GM23338 (cell line): Measurements from ENCODE around the gene MYL6. TPM values are rescaled to one million over a fixed set of nuclear protein-coding genes. Genes with fewer than 3 reads are reported as not detected.

ENCODE experiments used
- ATAC-seq: fragments of 200-7000 bp; cut with Tn5 transposase; 3 replicates; pipeline ENCODE4 v1.9.1; 2020
- DNase-seq: peaks from one replicate; pipeline ENCODE4 v3.0.0-alpha.2; 2015; ENCODE audit warnings: low spot score
- H2AFZ ChIP-seq: fragments of 200-600 bp; sonication (generic); 2 replicates; pipeline ENCODE4 v1.8.0; 2016; ENCODE audit warnings: antibody characterized with exemption, mild to moderate bottlenecking, moderate library complexity
- H3F3A ChIP-seq: fragments of 200-600 bp; sonication (generic); replicated peaks from 2 replicates; pipeline ENCODE4 v1.8.0; 2017; ENCODE audit warnings: antibody characterized with exemption, mixed run types, low read depth
- H3K27ac ChIP-seq: fragments of 200-600 bp; sonication (generic); 2 replicates; pipeline ENCODE4 v1.6.1; 2016; ENCODE audit warnings: low read depth
- H3K27me3 ChIP-seq: fragments of 200-600 bp; sonication (generic); 2 replicates; pipeline ENCODE4 v1.8.0; 2016; ENCODE audit warnings: mild to moderate bottlenecking, mixed run types, moderate library complexity; ENCODE audit not compliant: insufficient read depth
- H3K36me3 ChIP-seq: fragments of 200-600 bp; sonication (generic); 2 replicates; pipeline ENCODE4 v1.8.0; 2016; ENCODE audit warnings: mild to moderate bottlenecking; ENCODE audit not compliant: insufficient read depth
- H3K4me1 ChIP-seq: fragments of 200-600 bp; sonication (generic); 2 replicates; pipeline ENCODE4 v1.8.0; 2016; ENCODE audit warnings: mild to moderate bottlenecking, moderate library complexity; ENCODE audit not compliant: insufficient read depth
- H3K4me2 ChIP-seq: fragments of 200-600 bp; sonication (generic); 2 replicates; pipeline ENCODE4 v1.7.1; 2017; ENCODE audit warnings: mixed run types
- H3K4me3 ChIP-seq: fragments of 200-600 bp; sonication (generic); 2 replicates; pipeline ENCODE4 v1.6.1; 2016; ENCODE audit warnings: mixed run types
- H3K79me2 ChIP-seq: fragments of 200-600 bp; sonication (generic); replicated peaks from 2 replicates; pipeline ENCODE4 v1.8.0; 2017; ENCODE audit warnings: mild to moderate bottlenecking; ENCODE audit not compliant: insufficient read depth
- H3K9me2 ChIP-seq: fragments of 200-600 bp; sonication (generic); 2 replicates; pipeline ENCODE4 v1.8.0; 2017; ENCODE audit not compliant: insufficient read depth
- H4K20me1 ChIP-seq: fragments of 200-600 bp; sonication (generic); replicated peaks from 2 replicates; pipeline ENCODE4 v1.8.0; 2017; ENCODE audit warnings: mild to moderate bottlenecking; ENCODE audit not compliant: insufficient read depth
- H3K27ac Mint-ChIP-seq: 2 replicates; pipeline ENCODE4 v1.8.0; 2020; ENCODE audit warnings: inconsistent platforms, mild to moderate bottlenecking, moderate library complexity, mixed read lengths
- H3K27me3 Mint-ChIP-seq: 3 replicates; pipeline ENCODE4 v1.8.0; 2022; ENCODE audit warnings: low read depth, mild to moderate bottlenecking, moderate library complexity, mixed read lengths, inconsistent platforms; ENCODE audit not compliant: insufficient read depth, poor library complexity
- H3K36me3 Mint-ChIP-seq: 3 replicates; pipeline ENCODE4 v1.8.0; 2021; ENCODE audit warnings: low read depth, mild to moderate bottlenecking, inconsistent platforms, moderate library complexity, mixed read lengths
- H3K4me1 Mint-ChIP-seq: 3 replicates; pipeline ENCODE4 v1.8.0; 2020; ENCODE audit warnings: mild to moderate bottlenecking, inconsistent platforms, mixed read lengths
- H3K4me3 Mint-ChIP-seq: 3 replicates; pipeline ENCODE4 v1.8.0; 2021; ENCODE audit warnings: moderate library complexity, mild to moderate bottlenecking, inconsistent platforms, mixed read lengths
- H3K9me3 Mint-ChIP-seq: 3 replicates; pipeline ENCODE4 v1.8.0; 2020; ENCODE audit warnings: moderate library complexity, mild to moderate bottlenecking, inconsistent platforms, mixed read lengths
- EZH2 ChIP-seq: fragments of 200-600 bp; sonication (generic); IDR thresholded peaks from one replicate; pipeline ENCODE4 v1.8.0; 2017; ENCODE audit warnings: antibody characterized with exemption, mild to moderate bottlenecking, low read depth; ENCODE audit not compliant: unreplicated experiment
- POLR2AphosphoS5 ChIP-seq: IDR thresholded peaks from 2 replicates; pipeline ENCODE4 v1.6.1; 2016; ENCODE audit warnings: antibody characterized with exemption, low read depth
- STAT1 ChIP-seq: IDR thresholded peaks from one replicate; pipeline ENCODE4 v1.6.1; 2016; ENCODE audit warnings: antibody characterized with exemption; ENCODE audit not compliant: unreplicated experiment
- ZNF114 ChIP-seq: fragments of 250-450 bp; sonication (Bioruptor Pico); IDR thresholded peaks from 2 replicates; pipeline ENCODE4 v1.5.0; 2020; ENCODE audit warnings: mild to moderate bottlenecking, moderate library complexity
- polyA plus RNA-seq: library from polyadenylated mRNA; unstranded; fragments of >200 nt; fragmentation: Nextera tagmentation; extraction: Ambion mirVana; gene quantifications from 2 replicates; pipeline ENCODE4 v1.2.1, GENCODE V29; 2016
- total RNA-seq: library from RNA; depleted of rRNA; stranded (reverse); fragments of >200 nt; shearing (Covaris generic); gene quantifications from 2 replicates; pipeline ENCODE4 v1.2.3, GENCODE V29; 2014
- TF ChIP-seq, protein P1 (sequence below): IDR thresholded peaks from 2 replicates; pipeline ENCODE4 v1.6.1; 2016; ENCODE audit warnings: antibody characterized with exemption
- TF ChIP-seq, protein P2 (sequence below): fragments of 250-450 bp; sonication (Bioruptor Pico); IDR thresholded peaks from 2 replicates; pipeline ENCODE4 v1.5.0; 2020; ENCODE audit warnings: mild to moderate bottlenecking, moderate library complexity

Gene MYL6
- total and polyA plus RNA-seq, 2 experiments from 2014 or later, result 1,092 to 1,545 TPM

DNA sequence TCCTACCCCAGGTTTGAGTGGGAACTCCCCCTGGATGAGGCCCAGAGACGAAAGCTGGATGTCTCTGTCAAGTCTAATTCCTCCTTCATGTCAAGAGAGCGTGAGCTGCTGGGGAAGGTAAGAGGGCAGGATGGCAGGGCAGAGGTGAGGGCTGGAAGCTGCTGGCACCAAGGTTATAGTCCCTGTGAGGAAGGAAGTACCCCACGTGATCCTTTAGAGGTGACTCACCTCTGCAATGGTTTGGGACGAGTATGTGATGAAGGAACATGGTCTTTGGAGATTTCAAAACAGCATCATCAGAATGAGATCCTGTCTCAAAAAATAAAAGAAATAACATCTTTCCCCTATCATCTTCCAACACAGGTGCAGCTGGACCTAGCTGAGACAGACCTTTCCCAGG lies 14.9 kb upstream of the MYL6 start:
- no peak overlapping the region for H3K27ac Mint-ChIP-seq
- H3K9me3 Mint-ChIP-seq, result no peaks in the 10 kb centered on the region
- ATAC-seq (no peak), DNase-seq (no peak)
- Histone ChIP-seq H3K27me3 (no peaks in the 10 kb centered on the region), H3K4me2 (no peak overlapping the region), H3K27ac (no peak overlapping the region), H3K36me3 (peaks cover 57% of the 10 kb centered on the region), H4K20me1 (no peaks in the 10 kb centered on the region; the same call in 1 of the 2 replicates), H3F3A (peaks cover 6% of the 10 kb centered on the region; the same call in 1 of the 2 replicates), H3K79me2 (no peaks in the 10 kb centered on the region), H3K4me3 (no peak overlapping the region), H2AFZ (no peak overlapping the region), H3K9me2 (no peaks in the 10 kb centered on the region), H3K4me1 (no peaks in the 10 kb centered on the region)
- TF ChIP-seq EZH2, result no peak
- TF ChIP-seq STAT1, result no peak
- no peak for TF ChIP-seq POLR2AphosphoS5
- TF ChIP-seq, protein P1, sequence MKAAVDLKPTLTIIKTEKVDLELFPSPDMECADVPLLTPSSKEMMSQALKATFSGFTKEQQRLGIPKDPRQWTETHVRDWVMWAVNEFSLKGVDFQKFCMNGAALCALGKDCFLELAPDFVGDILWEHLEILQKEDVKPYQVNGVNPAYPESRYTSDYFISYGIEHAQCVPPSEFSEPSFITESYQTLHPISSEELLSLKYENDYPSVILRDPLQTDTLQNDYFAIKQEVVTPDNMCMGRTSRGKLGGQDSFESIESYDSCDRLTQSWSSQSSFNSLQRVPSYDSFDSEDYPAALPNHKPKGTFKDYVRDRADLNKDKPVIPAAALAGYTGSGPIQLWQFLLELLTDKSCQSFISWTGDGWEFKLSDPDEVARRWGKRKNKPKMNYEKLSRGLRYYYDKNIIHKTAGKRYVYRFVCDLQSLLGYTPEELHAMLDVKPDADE, result no peak
- TF ChIP-seq, protein P2, sequence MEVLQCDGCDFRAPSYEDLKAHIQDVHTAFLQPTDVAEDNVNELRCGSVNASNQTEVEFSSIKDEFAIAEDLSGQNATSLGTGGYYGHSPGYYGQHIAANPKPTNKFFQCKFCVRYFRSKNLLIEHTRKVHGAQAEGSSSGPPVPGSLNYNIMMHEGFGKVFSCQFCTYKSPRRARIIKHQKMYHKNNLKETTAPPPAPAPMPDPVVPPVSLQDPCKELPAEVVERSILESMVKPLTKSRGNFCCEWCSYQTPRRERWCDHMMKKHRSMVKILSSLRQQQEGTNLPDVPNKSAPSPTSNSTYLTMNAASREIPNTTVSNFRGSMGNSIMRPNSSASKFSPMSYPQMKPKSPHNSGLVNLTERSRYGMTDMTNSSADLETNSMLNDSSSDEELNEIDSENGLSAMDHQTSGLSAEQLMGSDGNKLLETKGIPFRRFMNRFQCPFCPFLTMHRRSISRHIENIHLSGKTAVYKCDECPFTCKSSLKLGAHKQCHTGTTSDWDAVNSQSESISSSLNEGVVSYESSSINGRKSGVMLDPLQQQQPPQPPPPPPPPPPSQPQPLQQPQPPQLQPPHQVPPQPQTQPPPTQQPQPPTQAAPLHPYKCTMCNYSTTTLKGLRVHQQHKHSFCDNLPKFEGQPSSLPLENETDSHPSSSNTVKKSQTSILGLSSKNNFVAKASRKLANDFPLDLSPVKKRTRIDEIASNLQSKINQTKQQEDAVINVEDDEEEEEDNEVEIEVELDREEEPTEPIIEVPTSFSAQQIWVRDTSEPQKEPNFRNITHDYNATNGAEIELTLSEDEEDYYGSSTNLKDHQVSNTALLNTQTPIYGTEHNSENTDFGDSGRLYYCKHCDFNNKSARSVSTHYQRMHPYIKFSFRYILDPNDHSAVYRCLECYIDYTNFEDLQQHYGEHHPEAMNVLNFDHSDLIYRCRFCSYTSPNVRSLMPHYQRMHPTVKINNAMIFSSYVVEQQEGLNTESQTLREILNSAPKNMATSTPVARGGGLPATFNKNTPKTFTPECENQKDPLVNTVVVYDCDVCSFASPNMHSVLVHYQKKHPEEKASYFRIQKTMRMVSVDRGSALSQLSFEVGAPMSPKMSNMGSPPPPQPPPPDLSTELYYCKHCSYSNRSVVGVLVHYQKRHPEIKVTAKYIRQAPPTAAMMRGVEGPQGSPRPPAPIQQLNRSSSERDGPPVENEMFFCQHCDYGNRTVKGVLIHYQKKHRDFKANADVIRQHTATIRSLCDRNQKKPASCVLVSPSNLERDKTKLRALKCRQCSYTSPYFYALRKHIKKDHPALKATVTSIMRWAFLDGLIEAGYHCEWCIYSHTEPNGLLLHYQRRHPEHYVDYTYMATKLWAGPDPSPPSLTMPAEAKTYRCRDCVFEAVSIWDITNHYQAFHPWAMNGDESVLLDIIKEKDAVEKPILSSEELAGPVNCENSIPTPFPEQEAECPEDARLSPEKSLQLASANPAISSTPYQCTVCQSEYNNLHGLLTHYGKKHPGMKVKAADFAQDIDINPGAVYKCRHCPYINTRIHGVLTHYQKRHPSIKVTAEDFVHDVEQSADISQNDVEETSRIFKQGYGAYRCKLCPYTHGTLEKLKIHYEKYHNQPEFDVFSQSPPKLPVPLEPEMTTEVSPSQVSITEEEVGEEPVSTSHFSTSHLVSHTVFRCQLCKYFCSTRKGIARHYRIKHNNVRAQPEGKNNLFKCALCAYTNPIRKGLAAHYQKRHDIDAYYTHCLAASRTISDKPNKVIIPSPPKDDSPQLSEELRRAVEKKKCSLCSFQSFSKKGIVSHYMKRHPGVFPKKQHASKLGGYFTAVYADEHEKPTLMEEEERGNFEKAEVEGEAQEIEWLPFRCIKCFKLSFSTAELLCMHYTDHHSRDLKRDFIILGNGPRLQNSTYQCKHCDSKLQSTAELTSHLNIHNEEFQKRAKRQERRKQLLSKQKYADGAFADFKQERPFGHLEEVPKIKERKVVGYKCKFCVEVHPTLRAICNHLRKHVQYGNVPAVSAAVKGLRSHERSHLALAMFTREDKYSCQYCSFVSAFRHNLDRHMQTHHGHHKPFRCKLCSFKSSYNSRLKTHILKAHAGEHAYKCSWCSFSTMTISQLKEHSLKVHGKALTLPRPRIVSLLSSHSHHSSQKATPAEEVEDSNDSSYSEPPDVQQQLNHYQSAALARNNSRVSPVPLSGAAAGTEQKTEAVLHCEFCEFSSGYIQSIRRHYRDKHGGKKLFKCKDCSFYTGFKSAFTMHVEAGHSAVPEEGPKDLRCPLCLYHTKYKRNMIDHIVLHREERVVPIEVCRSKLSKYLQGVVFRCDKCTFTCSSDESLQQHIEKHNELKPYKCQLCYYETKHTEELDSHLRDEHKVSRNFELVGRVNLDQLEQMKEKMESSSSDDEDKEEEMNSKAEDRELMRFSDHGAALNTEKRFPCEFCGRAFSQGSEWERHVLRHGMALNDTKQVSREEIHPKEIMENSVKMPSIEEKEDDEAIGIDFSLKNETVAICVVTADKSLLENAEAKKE, result no peak
- no peak for TF ChIP-seq ZNF114
- no peak overlapping the region for H3K4me3 Mint-ChIP-seq
- peaks cover 4% of the 10 kb centered on the region for H3K27me3 Mint-ChIP-seq
- H3K36me3 Mint-ChIP-seq, result peaks cover 71% of the 10 kb centered on the region
- no peaks in the 10 kb centered on the region for H3K4me1 Mint-ChIP-seq
